ENCODE measurements around the gene GTF3C1. TPM values are rescaled to one million over a fixed set of nuclear protein-coding genes. Genes with fewer than 3 reads are reported as not detected.

GTF3C1 gene
- polyA plus RNA-seq, 6 donors from 2014 or later, result 5.4 to 21.2 (median 16.2) TPM

- peaks cover 3 to 20% (median 11%) of the 10 kb centered on the region in 7 donors for H3K9me3 Mint-ChIP-seq
- H3K4me1 Mint-ChIP-seq, result peaks cover 51 to 81% (median 74%) of the 10 kb centered on the region in 3 donors
- ATAC-seq (ENCODE audit: low read depth in 2 of 2), result peak; percentile 96 to 98
- H3K4me3 Mint-ChIP-seq, result peak overlapping the region; percentile 26 to 83 (median 66)
- peak overlapping the region; percentile 94 to 100 (median 98) for H3K27ac Mint-ChIP-seq
- H3K36me3 Mint-ChIP-seq, result peaks cover 9 to 35% of the 10 kb centered on the region in 2 donors
- peak; percentile 86 for DNase-seq
- H3K27me3 Mint-ChIP-seq, result no peaks in the 10 kb centered on the region
Observed at GRCh38 chr16:27426423-27427408, 123.0 kb downstream of the GTF3C1 start.

GRCh38 chr16:27425961-27426360, 123.8 kb downstream of the GTF3C1 start:
- DNase-seq, result no peak
- Mint-ChIP-seq H3K4me3 (peak overlapping the region in 7 of 8 donors; percentile 26 to 83 (median 71)), H3K36me3 (peaks cover 12 to 39% of the 10 kb centered on the region in 2 donors), H3K9me3 (peaks cover 4 to 26% (median 17%) of the 10 kb centered on the region in 7 donors), H3K4me1 (peaks cover 52 to 73% (median 70%) of the 10 kb centered on the region in 3 donors), H3K27me3 (no peaks in the 10 kb centered on the region), H3K27ac (peak overlapping the region; percentile 94 to 100 (median 98))
- no peak for ATAC-seq (ENCODE audit: low read depth in 2 of 2)

- peaks cover 5 to 28% (median 19%) of the 10 kb centered on the region in 7 donors for H3K9me3 Mint-ChIP-seq
- H3K36me3 Mint-ChIP-seq, result peaks cover 22 to 48% of the 10 kb centered on the region in 2 donors
- ATAC-seq (ENCODE audit: low read depth in 2 of 2), result no peak
- H3K4me3 Mint-ChIP-seq, result peak overlapping the region in 6 of 8 donors; percentile 5 to 76 (median 24)
- H3K27ac Mint-ChIP-seq, result peak overlapping the region; percentile 92 to 100 (median 98)
- no peaks in the 10 kb centered on the region for H3K27me3 Mint-ChIP-seq
- DNase-seq, result no peak
- H3K4me1 Mint-ChIP-seq, result peaks cover 48 to 65% (median 65%) of the 10 kb centered on the region in 3 donors
Observed at GRCh38 chr16:27424772-27425498, 124.8 kb downstream of the GTF3C1 start.

- H3K4me1 Mint-ChIP-seq, result peaks cover 31 to 50% (median 44%) of the 10 kb centered on the region in 3 donors
- no peak for DNase-seq
- H3K36me3 Mint-ChIP-seq, result peaks cover 29 to 52% of the 10 kb centered on the region in 2 donors
- no peak for ATAC-seq (ENCODE audit: low read depth in 2 of 2)
- peak overlapping the region in 4 of 6 donors; percentile 63 to 89 (median 77) for H3K27ac Mint-ChIP-seq
- peak overlapping the region in 1 of 8 donors; percentile 30 for H3K4me3 Mint-ChIP-seq
- no peaks in the 10 kb centered on the region for H3K27me3 Mint-ChIP-seq
- peaks cover 5 to 28% (median 19%) of the 10 kb centered on the region in 7 donors for H3K9me3 Mint-ChIP-seq
Observed at GRCh38 chr16:27421961-27422740, 127.6 kb downstream of the GTF3C1 start.

GRCh38 chr16:27417047-27417671, 132.6 kb downstream of the GTF3C1 start:
- Mint-ChIP-seq H3K36me3 (peaks cover 48 to 51% of the 10 kb centered on the region in 2 donors), H3K4me1 (peaks cover 44 to 55% (median 47%) of the 10 kb centered on the region in 3 donors), H3K27ac (peak overlapping the region; percentile 29 to 93 (median 48)), H3K9me3 (peaks cover 4 to 16% (median 10%) of the 10 kb centered on the region in 7 donors), H3K27me3 (no peaks in the 10 kb centered on the region), H3K4me3 (peak overlapping the region in 1 of 8 donors; percentile 66)
- DNase-seq, result no peak
- ATAC-seq (ENCODE audit: low read depth in 2 of 2), result no peak

GRCh38 chr16:27414788-27415431, 134.8 kb downstream of the GTF3C1 start:
- Mint-ChIP-seq H3K27ac (peak overlapping the region in 5 of 6 donors; percentile 24 to 91 (median 84)), H3K9me3 (peaks cover 0 to 5% (median 0%) of the 10 kb centered on the region in 7 donors), H3K27me3 (no peaks in the 10 kb centered on the region), H3K4me1 (peaks cover 48 to 74% (median 60%) of the 10 kb centered on the region in 3 donors), H3K36me3 (peaks cover 39 to 46% of the 10 kb centered on the region in 2 donors), H3K4me3 (peak overlapping the region in 2 of 8 donors; percentile 4 to 35)
- DNase-seq (no peak), ATAC-seq (ENCODE audit: low read depth in 2 of 2) (no peak)

- Mint-ChIP-seq H3K4me3 (peak overlapping the region in 1 of 8 donors; percentile 5), H3K27me3 (no peaks in the 10 kb centered on the region), H3K36me3 (peaks cover 34 to 46% of the 10 kb centered on the region in 2 donors), H3K27ac (peak overlapping the region in 4 of 6 donors; percentile 8 to 83 (median 65)), H3K4me1 (peaks cover 52 to 75% (median 60%) of the 10 kb centered on the region in 3 donors), H3K9me3 (peaks cover 0 to 5% (median 0%) of the 10 kb centered on the region in 7 donors)
- DNase-seq (no peak), ATAC-seq (ENCODE audit: low read depth in 2 of 2) (no peak)
Observed at GRCh38 chr16:27413956-27414355, 135.8 kb downstream of the GTF3C1 start.

- Mint-ChIP-seq H3K36me3 (peaks cover 30 to 43% of the 10 kb centered on the region in 2 donors), H3K27me3 (no peaks in the 10 kb centered on the region), H3K4me1 (peaks cover 75 to 92% (median 79%) of the 10 kb centered on the region in 3 donors), H3K27ac (peak overlapping the region in 3 of 6 donors; percentile 1 to 62 (median 17)), H3K4me3 (peak overlapping the region in 6 of 8 donors; percentile 23 to 70 (median 41)), H3K9me3 (peaks cover 0 to 5% (median 0%) of the 10 kb centered on the region in 7 donors)
- ATAC-seq (ENCODE audit: low read depth in 2 of 2) (no peak), DNase-seq (no peak)
Observed at GRCh38 chr16:27410761-27411160, 139.0 kb downstream of the GTF3C1 start.

Other genes with a start within 250 kb of the GTF3C1 start
- 1,000 to 10,000 TPM in 1 of 6 donors, 100 to 1,000 TPM in 5; 355 to 1,202 (median 525) TPM for gene IL4R, start 235.9 kb downstream of the GTF3C1 start, polyA plus RNA-seq (ENCODE audit: low read depth in 6 of 6)
- 100 to 1,000 TPM in 1 of 6 donors, 10 to 100 TPM in 5; 47.9 to 118 (median 74.5) TPM for gene IL21R, start 147.7 kb downstream of the GTF3C1 start, polyA plus RNA-seq (ENCODE audit: low read depth in 6 of 6)
- gene KATNIP, start 231 bp upstream of the GTF3C1 start, polyA plus RNA-seq (ENCODE audit: low read depth in 6 of 6), result 10 to 100 TPM in 1 of 6 donors, 1 to 10 TPM in 5; 2.2 to 13.1 (median 4.6) TPM